Choroid plexus epithelial cell (primary cell): ENCODE data around the gene GABRB2.
"Not testable (repeated sequence)": the region's sequence is repeated elsewhere in the genome, so short reads cannot be mapped to it uniquely, and the experiment has no call there.

Experiments
- DNase-seq: peaks from one replicate; pipeline ENCODE4 v3.0.0-alpha.2; 2010; ENCODE audit warnings: low read depth
- H3K4me3 ChIP-seq: 2 replicates; pipeline ENCODE4 v1.5.1; 2011; ENCODE audit warnings: low read depth, mild to moderate bottlenecking, control low read depth, low read length, moderate library complexity
- CTCF ChIP-seq: conservative IDR thresholded peaks from 2 replicates; pipeline ENCODE4 v1.5.1; 2011; ENCODE audit warnings: low read depth, mild to moderate bottlenecking, control low read depth, inconsistent platforms, low read length, moderate library complexity

Gene GABRB2

GRCh38 chr5:161539016-161539415 is 7.5 kb downstream of the GABRB2 start:
- H3K4me3 ChIP-seq: no peak overlapping the region
- TF ChIP-seq CTCF: no peak
- no peak for DNase-seq

- no peak overlapping the region for H3K4me3 ChIP-seq
- TF ChIP-seq CTCF: no peak
- DNase-seq: no peak
These were observed 10.8 kb downstream of the GABRB2 start for GRCh38 chr5:161535762-161536161.

- no peak for TF ChIP-seq CTCF
- DNase-seq: no peak
- no peak overlapping the region for H3K4me3 ChIP-seq
These were observed 15.8 kb downstream of the GABRB2 start for GRCh38 chr5:161530700-161531099.

GRCh38 chr5:161513942-161514341 is 32.6 kb downstream of the GABRB2 start:
- no peak overlapping the region for H3K4me3 ChIP-seq
- no peak for DNase-seq
- TF ChIP-seq CTCF: no peak

DNA sequence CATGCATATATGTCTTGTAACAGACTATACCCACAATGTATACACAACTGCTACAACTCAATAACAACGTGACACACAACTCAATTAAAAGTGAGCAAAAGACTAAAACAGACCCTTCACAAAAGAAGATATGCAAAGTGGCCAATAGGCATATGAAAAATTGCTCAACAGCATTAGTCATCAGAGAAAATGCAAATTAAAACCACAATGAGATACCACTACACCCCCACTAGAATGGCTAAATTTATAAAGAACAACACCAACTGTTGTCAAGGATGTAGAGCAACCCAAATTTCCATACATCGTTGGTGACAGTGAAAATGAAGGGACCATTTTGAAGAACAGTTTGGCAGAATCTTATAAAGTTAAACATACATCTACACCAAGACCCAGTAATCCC is 38.9 kb downstream of the GABRB2 start:
- TF ChIP-seq CTCF: no peak
- DNase-seq: no peak
- no peak overlapping the region for H3K4me3 ChIP-seq

- not testable (repeated sequence) for H3K4me3 ChIP-seq, DNase-seq
These were observed 41.4 kb downstream of the GABRB2 start for GRCh38 chr5:161505160-161505559.

GRCh38 chr5:161498531-161498930 is 48.0 kb downstream of the GABRB2 start:
- H3K4me3 ChIP-seq: no peak overlapping the region
- TF ChIP-seq CTCF: no peak
- DNase-seq: no peak

GRCh38 chr5:161483721-161484120 is 62.8 kb downstream of the GABRB2 start:
- H3K4me3 ChIP-seq: no peak overlapping the region
- TF ChIP-seq CTCF: no peak
- DNase-seq: no peak
